Measurements from ENCODE around the gene CKMT2.

DNA sequence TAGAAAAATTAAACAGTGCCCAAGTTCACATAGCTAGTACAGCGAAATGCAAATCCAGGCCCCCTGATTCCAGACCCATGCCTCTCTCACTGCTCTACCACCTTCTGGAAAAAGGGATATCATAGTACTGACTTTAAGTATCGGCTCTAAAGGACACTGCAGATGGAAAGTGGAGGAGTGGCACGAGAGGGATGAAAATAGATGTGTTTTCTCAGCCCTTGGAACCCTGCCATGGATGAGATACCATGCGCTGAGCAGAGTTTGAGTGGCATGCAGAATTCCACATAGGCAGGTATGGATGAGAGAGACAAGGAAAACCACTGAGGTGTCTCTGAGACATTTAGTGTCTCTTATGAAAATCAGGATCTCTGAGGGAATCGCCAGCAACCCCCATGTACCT, 18.8 kb downstream of the CKMT2 start:
- TF ChIP-seq, protein P1, sequence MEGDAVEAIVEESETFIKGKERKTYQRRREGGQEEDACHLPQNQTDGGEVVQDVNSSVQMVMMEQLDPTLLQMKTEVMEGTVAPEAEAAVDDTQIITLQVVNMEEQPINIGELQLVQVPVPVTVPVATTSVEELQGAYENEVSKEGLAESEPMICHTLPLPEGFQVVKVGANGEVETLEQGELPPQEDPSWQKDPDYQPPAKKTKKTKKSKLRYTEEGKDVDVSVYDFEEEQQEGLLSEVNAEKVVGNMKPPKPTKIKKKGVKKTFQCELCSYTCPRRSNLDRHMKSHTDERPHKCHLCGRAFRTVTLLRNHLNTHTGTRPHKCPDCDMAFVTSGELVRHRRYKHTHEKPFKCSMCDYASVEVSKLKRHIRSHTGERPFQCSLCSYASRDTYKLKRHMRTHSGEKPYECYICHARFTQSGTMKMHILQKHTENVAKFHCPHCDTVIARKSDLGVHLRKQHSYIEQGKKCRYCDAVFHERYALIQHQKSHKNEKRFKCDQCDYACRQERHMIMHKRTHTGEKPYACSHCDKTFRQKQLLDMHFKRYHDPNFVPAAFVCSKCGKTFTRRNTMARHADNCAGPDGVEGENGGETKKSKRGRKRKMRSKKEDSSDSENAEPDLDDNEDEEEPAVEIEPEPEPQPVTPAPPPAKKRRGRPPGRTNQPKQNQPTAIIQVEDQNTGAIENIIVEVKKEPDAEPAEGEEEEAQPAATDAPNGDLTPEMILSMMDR (conservative IDR thresholded peaks at IDR 0.05 in 1 of 2, IDR thresholded peaks at IDR 0.05 in 1 of 2; ENCODE audit: low read depth in 1 of 2, low read length in 2 of 2): no peak
- no peak for TF ChIP-seq EZH2 (IDR thresholded peaks at IDR 0.05; ENCODE audit: low read length, missing control alignments)

Measured in fibroblast of lung (primary cell).